GM19372 (cell line): ENCODE measurements around the gene ABCG4.
"Not testable (repeated sequence)": the region's sequence is repeated elsewhere in the genome, so short reads cannot be mapped to it uniquely, and the experiment has no call there.

Experiments
- ATAC-seq: cut with Tn5 transposase; IDR thresholded peaks from one replicate; pipeline ENCODE4 v1.9.1; 2021; ENCODE audit warnings: mild to moderate bottlenecking, low read depth, moderate library complexity; ENCODE audit not compliant: unreplicated experiment

The ABCG4 gene

GRCh38 chr11:119149018-119149785, at the start of gene ABCG4:
Gene ABCG4 (plus strand): TSS chr11:119149052. CDS start chr11:119149966, 914 bp downstream.
- no peak for ATAC-seq

DNA sequence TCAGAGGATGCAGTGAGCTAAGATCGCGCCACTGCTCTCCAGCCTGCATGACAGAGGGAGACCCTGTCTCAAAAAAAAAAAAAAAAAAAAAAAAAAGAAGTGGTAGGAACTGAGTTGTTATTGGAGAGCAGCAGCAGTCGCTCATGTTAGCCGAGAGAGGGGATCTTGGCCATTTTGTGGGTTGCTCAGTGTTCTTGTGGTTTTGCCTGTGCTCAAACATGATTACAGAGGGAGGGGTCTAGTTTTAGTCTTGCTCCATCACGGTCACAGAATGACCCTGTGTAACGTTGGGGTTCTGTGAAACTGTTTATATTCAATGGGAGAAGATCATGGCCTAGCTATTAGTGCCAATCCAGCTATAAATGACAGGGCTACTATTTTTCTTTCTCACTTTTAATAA, 49.1 kb upstream of the ABCG4 start:
- no peak for ATAC-seq

GRCh38 chr11:119100246-119100970, 48.4 kb upstream of the ABCG4 start:
- ATAC-seq = no peak

DNA sequence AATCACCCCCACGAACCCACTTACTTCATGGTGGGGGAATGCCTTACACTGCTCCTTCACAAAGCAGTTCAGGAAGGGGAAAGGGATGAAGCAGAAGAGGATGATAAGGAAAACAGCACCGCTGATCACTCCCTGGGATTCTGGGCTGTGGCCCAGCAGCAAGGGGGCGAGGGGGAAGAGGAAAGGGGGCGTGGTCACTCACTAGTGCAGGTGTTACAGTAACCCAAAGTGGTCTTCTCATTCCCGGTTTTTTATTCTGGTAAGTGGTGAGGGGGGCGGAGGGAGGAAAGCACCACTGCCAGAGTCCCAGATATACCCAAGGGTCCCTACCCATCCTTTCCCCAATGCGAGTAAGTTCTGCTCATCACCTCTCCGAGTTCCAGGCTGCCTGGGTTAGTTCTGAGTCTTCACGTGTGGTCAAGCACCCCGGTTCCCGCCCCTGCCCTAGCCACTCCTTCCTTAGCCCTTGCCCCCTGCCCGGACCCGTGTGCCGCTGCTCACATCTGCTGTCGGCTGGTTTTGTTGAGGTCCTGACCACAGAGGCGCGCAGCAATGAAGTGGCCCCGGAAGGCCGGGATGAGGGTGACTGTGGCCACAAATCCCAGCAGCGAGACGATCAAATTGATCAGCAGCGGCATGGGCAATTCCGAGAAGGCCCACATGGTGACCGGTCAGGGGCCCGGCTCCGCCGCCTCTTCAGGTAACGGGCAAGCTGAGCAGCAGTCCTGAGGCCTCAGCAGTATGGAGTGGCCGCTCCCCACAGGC, 47.7 kb upstream of the ABCG4 start:
- peak; percentile 10 for ATAC-seq

GRCh38 chr11:119101759-119102423, 47.0 kb upstream of the ABCG4 start, which contains the start of gene DPAGT1:
Gene DPAGT1 (minus strand): TSS chr11:119101853. CDS start chr11:119101655, 198 bp downstream.
- ATAC-seq = peak; percentile 78

GRCh38 chr11:119103161-119103664, 45.6 kb upstream of the ABCG4 start:
- not testable (repeated sequence) for ATAC-seq

GRCh38 chr11:119103793-119104192, 45.1 kb upstream of the ABCG4 start:
- ATAC-seq = no peak

- peak; percentile 80 for ATAC-seq
These were observed 42.0 kb upstream of the ABCG4 start, which contains the start of gene C2CD2L for GRCh38 chr11:119106564-119107537. Gene C2CD2L (plus strand): TSS chr11:119107344. CDS start chr11:119107742, 398 bp downstream.

DNA sequence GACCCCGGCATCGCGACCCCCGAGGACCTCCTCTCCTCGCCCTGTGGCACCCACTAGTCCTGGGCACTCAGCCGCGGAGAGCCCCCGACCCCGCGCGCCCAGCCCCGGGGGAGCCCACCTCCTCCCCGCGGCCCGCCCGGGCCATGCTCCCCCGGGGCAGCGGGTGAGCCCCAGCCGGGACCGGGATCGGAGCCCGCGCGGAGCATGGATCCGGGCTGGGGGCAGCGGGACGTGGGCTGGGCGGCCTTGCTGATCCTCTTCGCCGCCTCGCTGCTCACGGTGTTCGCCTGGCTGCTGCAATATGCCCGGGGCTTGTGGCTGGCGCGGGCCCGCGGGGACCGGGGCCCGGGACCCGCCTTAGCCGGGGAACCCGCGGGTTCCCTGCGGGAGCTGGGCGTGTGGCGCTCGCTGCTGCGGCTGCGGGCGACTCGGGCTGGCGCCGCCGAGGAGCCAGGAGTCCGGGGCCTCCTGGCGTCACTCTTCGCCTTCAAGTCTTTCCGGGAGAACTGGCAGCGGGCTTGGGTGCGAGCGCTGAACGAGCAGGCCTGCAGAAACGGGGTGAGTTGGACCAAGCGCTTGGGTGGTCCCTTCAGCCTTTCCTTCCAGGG, 41.2 kb upstream of the ABCG4 start:
- peak; percentile 12 for ATAC-seq

- no peak for ATAC-seq
These were observed 40.6 kb upstream of the ABCG4 start for GRCh38 chr11:119108146-119108856.

- ATAC-seq = no peak
These were observed 40.0 kb upstream of the ABCG4 start for GRCh38 chr11:119108857-119109221.

DNA sequence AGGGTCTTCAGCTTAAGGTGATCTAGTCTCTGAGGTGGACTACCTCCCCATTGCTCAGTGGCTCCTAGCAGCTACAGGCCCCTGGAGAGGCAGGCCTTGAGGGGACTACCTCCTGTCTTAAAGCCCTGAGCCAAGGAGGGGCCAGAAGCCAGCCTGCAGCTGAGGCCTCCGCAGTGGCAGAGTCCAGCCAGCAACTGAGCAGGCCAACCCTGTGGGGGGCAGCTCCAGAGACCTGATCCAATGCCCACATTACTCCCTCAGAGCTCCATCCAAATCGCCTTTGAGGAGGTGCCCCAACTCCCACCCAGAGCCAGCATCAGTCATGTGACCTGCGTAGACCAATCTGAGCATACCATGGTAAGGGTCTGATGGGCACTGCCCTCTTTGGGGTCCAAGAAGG, 39.0 kb upstream of the ABCG4 start:
- no peak for ATAC-seq

- no peak for ATAC-seq
These were observed 38.4 kb upstream of the ABCG4 start for GRCh38 chr11:119110439-119110838.

GRCh38 chr11:119111361-119111925, 37.4 kb upstream of the ABCG4 start:
- ATAC-seq = no peak

DNA sequence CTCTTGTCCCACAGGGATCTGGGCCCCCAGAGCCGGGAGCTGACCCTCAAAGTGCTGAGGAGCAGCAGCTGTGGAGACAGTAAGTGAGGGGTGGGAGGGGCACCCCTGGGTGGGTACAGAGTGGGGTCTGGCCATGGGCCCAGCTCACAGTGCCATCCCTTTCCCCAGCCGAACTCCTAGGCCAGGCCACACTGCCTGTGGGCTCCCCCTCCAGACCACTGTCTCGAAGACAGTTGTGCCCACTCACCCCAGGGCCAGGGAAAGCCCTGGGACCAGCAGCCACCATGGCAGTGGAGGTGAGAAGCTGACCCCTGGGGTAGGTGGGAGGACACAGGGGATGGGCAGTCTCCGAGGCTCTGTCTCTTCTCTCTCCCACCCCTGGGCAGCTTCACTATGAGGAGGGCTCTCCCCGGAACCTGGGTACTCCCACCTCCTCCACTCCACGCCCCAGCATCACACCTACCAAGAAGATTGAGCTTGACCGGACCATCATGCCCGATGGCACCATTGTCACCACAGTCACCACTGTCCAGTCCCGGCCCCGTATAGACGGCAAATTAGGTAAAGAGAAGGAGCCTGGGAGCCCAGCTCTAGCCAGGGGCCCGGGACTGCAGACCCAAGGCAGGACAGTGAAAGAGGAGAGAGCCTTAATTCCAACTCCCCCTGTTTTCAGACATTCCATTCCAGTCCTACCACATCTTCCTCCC, 36.4 kb upstream of the ABCG4 start:
- no peak for ATAC-seq

GRCh38 chr11:119113716-119114115, 35.1 kb upstream of the ABCG4 start:
- ATAC-seq = no peak

DNA sequence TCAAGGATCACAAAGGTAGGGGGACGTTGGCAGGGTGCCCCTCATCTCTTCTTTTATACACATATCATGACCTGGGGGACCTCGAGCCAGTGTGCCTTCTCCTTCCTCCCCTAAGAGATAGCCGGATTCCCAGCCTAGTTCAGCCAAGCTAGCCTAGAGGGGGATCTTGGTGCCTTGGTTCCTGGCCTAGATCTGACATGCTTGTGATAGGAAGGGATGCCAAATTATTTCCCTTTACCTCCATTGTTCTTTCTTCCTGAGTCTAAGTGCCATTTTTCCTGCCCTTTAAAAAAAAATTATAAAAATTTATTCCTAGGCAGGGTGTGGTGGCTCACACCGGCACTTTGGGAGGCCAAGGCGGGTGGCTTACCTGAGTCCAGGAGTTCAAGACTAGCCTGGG, 34.5 kb upstream of the ABCG4 start:
- no peak for ATAC-seq
